H9 (cell line): ENCODE results near the gene OR10D3. TPM values are rescaled to one million over a fixed set of nuclear protein-coding genes. Genes with fewer than 3 reads are reported as not detected.

Experiments used
- DNase-seq: peaks from one replicate; pipeline ENCODE4 v3.0.0-alpha.2; 2017
- H2AFZ ChIP-seq: one replicate; pipeline ENCODE4 v1.6.1; 2013; ENCODE audit warnings: mild to moderate bottlenecking, low read length, control low read depth, moderate library complexity
- H2AK5ac ChIP-seq: 2 replicates; pipeline ENCODE4 v1.6.1; 2013; ENCODE audit warnings: low read length, control low read depth, mixed read lengths; ENCODE audit not compliant: insufficient read length
- H2BK120ac ChIP-seq: one replicate; pipeline ENCODE4 v1.6.1; 2013; ENCODE audit warnings: low read depth, mild to moderate bottlenecking, low read length, control low read depth, inconsistent platforms; ENCODE audit not compliant: poor library complexity, severe bottlenecking
- H2BK12ac ChIP-seq: 2 replicates; pipeline ENCODE4 v1.6.1; 2013; ENCODE audit warnings: low read length, control low read depth, mixed read lengths, low read depth; ENCODE audit not compliant: insufficient read length
- H2BK15ac ChIP-seq: 2 replicates; pipeline ENCODE4 v1.6.1; 2013; ENCODE audit warnings: low read depth, low read length, control low read depth
- H2BK20ac ChIP-seq: one replicate; pipeline ENCODE4 v1.6.1; 2013; ENCODE audit warnings: low read depth, mild to moderate bottlenecking, low read length, control low read depth, inconsistent platforms; ENCODE audit not compliant: poor library complexity, severe bottlenecking
- H2BK5ac ChIP-seq: 2 replicates; pipeline ENCODE4 v1.6.1; 2013; ENCODE audit warnings: low read length, control low read depth, mixed read lengths; ENCODE audit not compliant: insufficient read length
- H3K14ac ChIP-seq: 2 replicates; pipeline ENCODE4 v1.6.1; 2013; ENCODE audit warnings: low read length, control low read depth; ENCODE audit not compliant: insufficient read depth
- H3K18ac ChIP-seq: 2 replicates; pipeline ENCODE4 v1.6.1; 2013; ENCODE audit warnings: low read depth, mild to moderate bottlenecking, mixed read lengths, low read length, control low read depth; ENCODE audit not compliant: insufficient read length
- H3K23ac ChIP-seq: 2 replicates; pipeline ENCODE4 v1.6.1; 2013; ENCODE audit warnings: low read length, control low read depth, mixed read lengths, low read depth; ENCODE audit not compliant: insufficient read length
- H3K23me2 ChIP-seq: 2 replicates; pipeline ENCODE4 v1.6.1; 2013; ENCODE audit warnings: low read depth, mild to moderate bottlenecking, mixed read lengths, low read length, control low read depth; ENCODE audit not compliant: insufficient read length, poor library complexity, severe bottlenecking
- H3K27ac ChIP-seq: 2 replicates; pipeline ENCODE4 v1.5.1; 2013; ENCODE audit warnings: low read length, control low read depth, mixed read lengths, low read depth; ENCODE audit not compliant: insufficient read length
- H3K27me3 ChIP-seq: 2 replicates; pipeline ENCODE4 v1.6.1; 2013; ENCODE audit warnings: low read length, control low read depth, inconsistent platforms; ENCODE audit not compliant: insufficient read depth
- H3K4ac ChIP-seq: 2 replicates; pipeline ENCODE4 v1.6.1; 2013; ENCODE audit warnings: low read depth, mild to moderate bottlenecking, control low read depth, inconsistent platforms, low read length, moderate library complexity
- H3K4me1 ChIP-seq: 2 replicates; pipeline ENCODE4 v1.6.1; 2013; ENCODE audit warnings: low read length, control low read depth, inconsistent platforms; ENCODE audit not compliant: insufficient read depth
- H3K4me2 ChIP-seq: 2 replicates; pipeline ENCODE4 v1.6.1; 2013; ENCODE audit warnings: low read length, control low read depth, mixed read lengths; ENCODE audit not compliant: insufficient read length, insufficient read depth
- H3K56ac ChIP-seq: 2 replicates; pipeline ENCODE4 v1.6.1; 2013; ENCODE audit warnings: low read depth, mild to moderate bottlenecking, mixed read lengths, low read length, control low read depth; ENCODE audit not compliant: insufficient read length
- H3K79me1 ChIP-seq: 2 replicates; pipeline ENCODE4 v1.6.1; 2013; ENCODE audit warnings: low read depth, mild to moderate bottlenecking, moderate library complexity, low read length, control low read depth, inconsistent platforms; ENCODE audit not compliant: insufficient read depth, poor library complexity, severe bottlenecking
- H3K79me2 ChIP-seq: 2 replicates; pipeline ENCODE4 v1.6.1; 2013; ENCODE audit warnings: low read length, control low read depth, inconsistent platforms; ENCODE audit not compliant: insufficient read depth
- H3K9ac ChIP-seq: 2 replicates; pipeline ENCODE4 v1.6.1; 2013; ENCODE audit warnings: low read length, control low read depth, mixed read lengths; ENCODE audit not compliant: insufficient read length; ENCODE audit errors: extremely low read depth
- H3K9me3 ChIP-seq: one replicate; pipeline ENCODE4 v1.6.1; 2013; ENCODE audit warnings: low read depth, low read length, inconsistent platforms; ENCODE audit not compliant: control insufficient read depth
- H3T11ph ChIP-seq: one replicate; pipeline ENCODE4 v1.6.1; 2013; ENCODE audit warnings: mild to moderate bottlenecking, low read length, control low read depth, inconsistent platforms
- H4K20me1 ChIP-seq: one replicate; pipeline ENCODE4 v1.6.1; 2013; ENCODE audit not compliant: control insufficient read depth, insufficient read length, insufficient read depth
- H4K5ac ChIP-seq: 2 replicates; pipeline ENCODE4 v1.6.1; 2013; ENCODE audit warnings: low read depth, mild to moderate bottlenecking, mixed read lengths, low read length, control low read depth; ENCODE audit not compliant: insufficient read length
- H4K8ac ChIP-seq: replicated peaks from 2 replicates; pipeline ENCODE4 v1.6.1; 2013; ENCODE audit warnings: low read length, control low read depth, mixed read lengths, low read depth; ENCODE audit not compliant: insufficient read length
- H4K91ac ChIP-seq: 2 replicates; pipeline ENCODE4 v1.6.1; 2013; ENCODE audit warnings: low read depth, mild to moderate bottlenecking, moderate library complexity, mixed read lengths, low read length, control low read depth; ENCODE audit not compliant: insufficient read length
- H3K27ac Mint-ChIP-seq, 3 experiments: 2 replicates in 2 of 3; 3 replicates in 1 of 3; pipeline ENCODE4 v1.8.0; 2020 to 2021; ENCODE audit warnings: mixed read lengths in 3 of 3, mild to moderate bottlenecking in 1 of 3, moderate library complexity in 1 of 3
- H3K27me3 Mint-ChIP-seq: 2 replicates; pipeline ENCODE4 v1.8.0; 2021; ENCODE audit warnings: low read depth, mild to moderate bottlenecking, moderate library complexity, mixed read lengths
- H3K36me3 Mint-ChIP-seq, 3 experiments: 2 replicates in 2 of 3; 3 replicates in 1 of 3; pipeline ENCODE4 v1.8.0; 2020 to 2021; ENCODE audit warnings: low read depth in 3 of 3, mixed read lengths in 3 of 3; ENCODE audit not compliant: insufficient read depth in 1 of 3
- H3K4me1 Mint-ChIP-seq, 2 experiments: 2 replicates each; pipeline ENCODE4 v1.8.0; 2020; ENCODE audit warnings: mixed read lengths in 2 of 2
- H3K4me3 Mint-ChIP-seq, 2 experiments: 2 replicates in 1 of 2; 3 replicates in 1 of 2; pipeline ENCODE4 v1.8.0; 2020 to 2021; ENCODE audit warnings: mild to moderate bottlenecking in 2 of 2, mixed read lengths in 2 of 2, moderate library complexity in 1 of 2
- H3K9me3 Mint-ChIP-seq, 2 experiments: 2 replicates in 1 of 2; 3 replicates in 1 of 2; pipeline ENCODE4 v1.8.0; 2020; ENCODE audit warnings: mild to moderate bottlenecking in 2 of 2, mixed read lengths in 2 of 2, moderate library complexity in 1 of 2
- WGBS: extraction: QIAGEN DNeasy Blood & Tissue Kit; methylation state at CpG from one replicate; pipeline ENCODE4 v1.1.7; 2013; ENCODE audit warnings: missing lambda C conversion rate, low lambda C conversion rate, mixed read lengths; ENCODE audit not compliant: insufficient read length; ENCODE audit errors: extremely low coverage; 5-methylcytosine and 5-hydroxymethylcytosine counted together
- total RNA-seq: library from RNA; stranded (reverse); gene quantifications from 2 replicates; pipeline ENCODE4 v1.2.1, GENCODE V29; 2021
- TF ChIP-seq, protein P1 (sequence below): fragments of 200-600 bp; sonication (generic); conservative IDR thresholded peaks from 3 replicates; pipeline ENCODE4 v1.8.0; 2021; ENCODE audit warnings: antibody characterized with exemption, mild to moderate bottlenecking

Gene OR10D3
- total RNA-seq, 1 experiment from 2014 or later = not detected

DNA sequence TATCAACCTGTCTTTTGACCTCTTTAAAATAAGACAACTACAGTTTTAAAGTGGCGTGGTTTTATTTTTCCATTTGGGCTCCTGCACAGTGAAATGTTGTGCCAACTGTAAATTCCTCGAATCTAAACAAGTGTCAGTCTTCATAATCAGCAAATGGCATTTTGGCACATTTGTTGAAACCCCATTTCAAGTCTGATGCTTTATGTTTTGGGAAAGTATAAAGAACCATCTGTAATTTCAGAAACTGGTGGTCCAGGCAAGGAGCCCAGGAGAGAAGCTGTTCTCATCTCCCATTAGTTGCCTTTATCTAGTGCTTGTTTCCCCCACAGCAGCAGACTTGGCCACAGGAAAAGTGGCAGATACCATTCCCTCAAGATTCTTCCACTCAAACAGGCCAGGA, 35.2 kb upstream of the OR10D3 start:
- Histone ChIP-seq H3K4me2 (no peak overlapping the region), H2AFZ (no peak overlapping the region), H2BK20ac (no peak overlapping the region), H2BK12ac (no peak overlapping the region), H2BK15ac (no peak overlapping the region), H3K79me1 (no peaks in the 10 kb centered on the region), H3K79me2 (no peaks in the 10 kb centered on the region), H3K23me2 (no peaks in the 10 kb centered on the region), H3K56ac (no peak overlapping the region), H4K20me1 (no peaks in the 10 kb centered on the region), H3K18ac (no peak overlapping the region), H4K91ac (no peak overlapping the region), H3K4me1 (peaks cover 2% of the 10 kb centered on the region; the same call in 1 of the 2 replicates), H3K9ac (no peak overlapping the region), H2BK120ac (no peak overlapping the region), H4K5ac (no peak overlapping the region), H3K14ac (no peak overlapping the region), H3K4ac (no peak overlapping the region), H3T11ph (no peak overlapping the region), H4K8ac (no peak overlapping the region), H2AK5ac (no peak overlapping the region), H3K27ac (no peak overlapping the region), H3K27me3 (no peaks in the 10 kb centered on the region), H3K9me3 (no peaks in the 10 kb centered on the region), H2BK5ac (no peak overlapping the region), H3K23ac (no peak overlapping the region)
- WGBS = no CpG with 5 or more reads among the region's 2 CpGs
- no peaks in the 10 kb centered on the region; the same call in 1 of the 2 replicates for H3K27me3 Mint-ChIP-seq
- no peak for DNase-seq
- H3K27ac Mint-ChIP-seq = peak overlapping the region in 1 of 3 experiments; percentile 51; a peak in 1 of 7 replicates
- peaks cover 0 to 5% of the 10 kb centered on the region in 2 experiments; a peak in 1 of 5 replicates for H3K9me3 Mint-ChIP-seq
- peaks cover 10 to 14% of the 10 kb centered on the region in 2 experiments for H3K4me1 Mint-ChIP-seq
- TF ChIP-seq, protein P1, sequence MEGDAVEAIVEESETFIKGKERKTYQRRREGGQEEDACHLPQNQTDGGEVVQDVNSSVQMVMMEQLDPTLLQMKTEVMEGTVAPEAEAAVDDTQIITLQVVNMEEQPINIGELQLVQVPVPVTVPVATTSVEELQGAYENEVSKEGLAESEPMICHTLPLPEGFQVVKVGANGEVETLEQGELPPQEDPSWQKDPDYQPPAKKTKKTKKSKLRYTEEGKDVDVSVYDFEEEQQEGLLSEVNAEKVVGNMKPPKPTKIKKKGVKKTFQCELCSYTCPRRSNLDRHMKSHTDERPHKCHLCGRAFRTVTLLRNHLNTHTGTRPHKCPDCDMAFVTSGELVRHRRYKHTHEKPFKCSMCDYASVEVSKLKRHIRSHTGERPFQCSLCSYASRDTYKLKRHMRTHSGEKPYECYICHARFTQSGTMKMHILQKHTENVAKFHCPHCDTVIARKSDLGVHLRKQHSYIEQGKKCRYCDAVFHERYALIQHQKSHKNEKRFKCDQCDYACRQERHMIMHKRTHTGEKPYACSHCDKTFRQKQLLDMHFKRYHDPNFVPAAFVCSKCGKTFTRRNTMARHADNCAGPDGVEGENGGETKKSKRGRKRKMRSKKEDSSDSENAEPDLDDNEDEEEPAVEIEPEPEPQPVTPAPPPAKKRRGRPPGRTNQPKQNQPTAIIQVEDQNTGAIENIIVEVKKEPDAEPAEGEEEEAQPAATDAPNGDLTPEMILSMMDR = no peak
- no peak overlapping the region for H3K4me3 Mint-ChIP-seq
- H3K36me3 Mint-ChIP-seq = peaks cover 0 to 7% (median 0%) of the 10 kb centered on the region in 3 experiments; a peak in 3 of 7 replicates
